HepG2 (cell line): ENCODE measurements around the gene LIPC.

Experiments
- ELF1 ChIP-seq: sonication (generic); formaldehyde crosslinking; IDR thresholded peaks from 2 replicates; pipeline ENCODE4 v1.4.0; 2020; ENCODE audit warnings: missing genetic modification reagents
- ZFX ChIP-seq: sonication (generic); formaldehyde crosslinking; IDR thresholded peaks from 2 replicates; pipeline ENCODE4 v1.4.0; 2020; ENCODE audit warnings: mild to moderate bottlenecking, low read depth, missing genetic modification reagents, moderate library complexity
- ZNF224 ChIP-seq: sonication (generic); formaldehyde crosslinking; IDR thresholded peaks from 2 replicates; pipeline ENCODE4 v1.5.0; 2020; ENCODE audit warnings: mild to moderate bottlenecking, missing genetic modification reagents
- TF ChIP-seq, protein P1 (sequence below): sonication (generic); formaldehyde crosslinking; IDR thresholded peaks from 2 replicates; pipeline ENCODE4 v1.4.0; 2020; ENCODE audit warnings: missing genetic modification reagents, borderline replicate concordance
- TF ChIP-seq, protein P2 (sequence below): sonication (generic); formaldehyde crosslinking; IDR thresholded peaks from 2 replicates; pipeline ENCODE4 v1.5.0; 2020; ENCODE audit warnings: mild to moderate bottlenecking, missing genetic modification reagents, moderate library complexity
- TF ChIP-seq, protein P3 (sequence below): sonication (generic); formaldehyde crosslinking; IDR thresholded peaks from 2 replicates; pipeline ENCODE4 v1.8.1; 2023; ENCODE audit warnings: missing genetic modification reagents, inconsistent platforms, borderline replicate concordance
- TF ChIP-seq, protein P4 (sequence below): sonication (generic); formaldehyde crosslinking; IDR thresholded peaks from 2 replicates; pipeline ENCODE4 v1.5.1; 2020; ENCODE audit warnings: mild to moderate bottlenecking, missing genetic modification reagents, moderate library complexity

DNA sequence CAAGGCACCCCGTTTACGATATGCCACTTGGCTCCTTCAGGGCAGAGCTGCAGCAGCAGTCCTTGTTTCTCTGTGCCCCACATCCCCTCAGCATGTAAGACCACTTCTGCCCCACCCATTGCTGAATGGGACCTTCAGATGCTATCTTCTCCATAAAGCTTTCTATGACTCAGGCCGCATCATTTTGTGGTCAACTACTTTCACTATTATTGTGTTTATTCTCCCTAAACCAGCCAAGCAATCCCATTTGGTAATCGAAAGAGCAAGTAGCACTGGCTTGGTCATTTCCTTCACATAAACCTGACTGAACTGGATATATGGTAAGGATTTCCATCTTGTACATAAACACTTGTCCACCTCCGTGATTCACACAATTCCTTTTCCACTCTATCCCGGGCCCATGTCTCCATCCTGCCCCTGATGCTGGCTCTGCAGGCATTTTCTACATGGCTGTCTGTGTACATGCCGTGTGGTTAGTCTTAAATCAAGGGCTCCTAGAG, 25.7 kb downstream of the LIPC start:
- TF ChIP-seq, protein P1, sequence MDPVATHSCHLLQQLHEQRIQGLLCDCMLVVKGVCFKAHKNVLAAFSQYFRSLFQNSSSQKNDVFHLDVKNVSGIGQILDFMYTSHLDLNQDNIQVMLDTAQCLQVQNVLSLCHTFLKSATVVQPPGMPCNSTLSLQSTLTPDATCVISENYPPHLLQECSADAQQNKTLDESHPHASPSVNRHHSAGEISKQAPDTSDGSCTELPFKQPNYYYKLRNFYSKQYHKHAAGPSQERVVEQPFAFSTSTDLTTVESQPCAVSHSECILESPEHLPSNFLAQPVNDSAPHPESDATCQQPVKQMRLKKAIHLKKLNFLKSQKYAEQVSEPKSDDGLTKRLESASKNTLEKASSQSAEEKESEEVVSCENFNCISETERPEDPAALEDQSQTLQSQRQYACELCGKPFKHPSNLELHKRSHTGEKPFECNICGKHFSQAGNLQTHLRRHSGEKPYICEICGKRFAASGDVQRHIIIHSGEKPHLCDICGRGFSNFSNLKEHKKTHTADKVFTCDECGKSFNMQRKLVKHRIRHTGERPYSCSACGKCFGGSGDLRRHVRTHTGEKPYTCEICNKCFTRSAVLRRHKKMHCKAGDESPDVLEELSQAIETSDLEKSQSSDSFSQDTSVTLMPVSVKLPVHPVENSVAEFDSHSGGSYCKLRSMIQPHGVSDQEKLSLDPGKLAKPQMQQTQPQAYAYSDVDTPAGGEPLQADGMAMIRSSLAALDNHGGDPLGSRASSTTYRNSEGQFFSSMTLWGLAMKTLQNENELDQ (CRISPR knock-in tag): no peak
- TF ChIP-seq, protein P2, sequence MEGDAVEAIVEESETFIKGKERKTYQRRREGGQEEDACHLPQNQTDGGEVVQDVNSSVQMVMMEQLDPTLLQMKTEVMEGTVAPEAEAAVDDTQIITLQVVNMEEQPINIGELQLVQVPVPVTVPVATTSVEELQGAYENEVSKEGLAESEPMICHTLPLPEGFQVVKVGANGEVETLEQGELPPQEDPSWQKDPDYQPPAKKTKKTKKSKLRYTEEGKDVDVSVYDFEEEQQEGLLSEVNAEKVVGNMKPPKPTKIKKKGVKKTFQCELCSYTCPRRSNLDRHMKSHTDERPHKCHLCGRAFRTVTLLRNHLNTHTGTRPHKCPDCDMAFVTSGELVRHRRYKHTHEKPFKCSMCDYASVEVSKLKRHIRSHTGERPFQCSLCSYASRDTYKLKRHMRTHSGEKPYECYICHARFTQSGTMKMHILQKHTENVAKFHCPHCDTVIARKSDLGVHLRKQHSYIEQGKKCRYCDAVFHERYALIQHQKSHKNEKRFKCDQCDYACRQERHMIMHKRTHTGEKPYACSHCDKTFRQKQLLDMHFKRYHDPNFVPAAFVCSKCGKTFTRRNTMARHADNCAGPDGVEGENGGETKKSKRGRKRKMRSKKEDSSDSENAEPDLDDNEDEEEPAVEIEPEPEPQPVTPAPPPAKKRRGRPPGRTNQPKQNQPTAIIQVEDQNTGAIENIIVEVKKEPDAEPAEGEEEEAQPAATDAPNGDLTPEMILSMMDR (CRISPR knock-in tag): no peak
- TF ChIP-seq ELF1 (CRISPR knock-in tag) (no peak), ZFX (CRISPR knock-in tag) (no peak), ZNF224 (no peak)
- TF ChIP-seq, protein P3, sequence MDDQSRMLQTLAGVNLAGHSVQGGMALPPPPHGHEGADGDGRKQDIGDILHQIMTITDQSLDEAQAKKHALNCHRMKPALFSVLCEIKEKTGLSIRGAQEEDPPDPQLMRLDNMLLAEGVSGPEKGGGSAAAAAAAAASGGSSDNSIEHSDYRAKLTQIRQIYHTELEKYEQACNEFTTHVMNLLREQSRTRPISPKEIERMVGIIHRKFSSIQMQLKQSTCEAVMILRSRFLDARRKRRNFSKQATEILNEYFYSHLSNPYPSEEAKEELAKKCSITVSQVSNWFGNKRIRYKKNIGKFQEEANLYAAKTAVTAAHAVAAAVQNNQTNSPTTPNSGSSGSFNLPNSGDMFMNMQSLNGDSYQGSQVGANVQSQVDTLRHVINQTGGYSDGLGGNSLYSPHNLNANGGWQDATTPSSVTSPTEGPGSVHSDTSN: no peak
- TF ChIP-seq, protein P4, sequence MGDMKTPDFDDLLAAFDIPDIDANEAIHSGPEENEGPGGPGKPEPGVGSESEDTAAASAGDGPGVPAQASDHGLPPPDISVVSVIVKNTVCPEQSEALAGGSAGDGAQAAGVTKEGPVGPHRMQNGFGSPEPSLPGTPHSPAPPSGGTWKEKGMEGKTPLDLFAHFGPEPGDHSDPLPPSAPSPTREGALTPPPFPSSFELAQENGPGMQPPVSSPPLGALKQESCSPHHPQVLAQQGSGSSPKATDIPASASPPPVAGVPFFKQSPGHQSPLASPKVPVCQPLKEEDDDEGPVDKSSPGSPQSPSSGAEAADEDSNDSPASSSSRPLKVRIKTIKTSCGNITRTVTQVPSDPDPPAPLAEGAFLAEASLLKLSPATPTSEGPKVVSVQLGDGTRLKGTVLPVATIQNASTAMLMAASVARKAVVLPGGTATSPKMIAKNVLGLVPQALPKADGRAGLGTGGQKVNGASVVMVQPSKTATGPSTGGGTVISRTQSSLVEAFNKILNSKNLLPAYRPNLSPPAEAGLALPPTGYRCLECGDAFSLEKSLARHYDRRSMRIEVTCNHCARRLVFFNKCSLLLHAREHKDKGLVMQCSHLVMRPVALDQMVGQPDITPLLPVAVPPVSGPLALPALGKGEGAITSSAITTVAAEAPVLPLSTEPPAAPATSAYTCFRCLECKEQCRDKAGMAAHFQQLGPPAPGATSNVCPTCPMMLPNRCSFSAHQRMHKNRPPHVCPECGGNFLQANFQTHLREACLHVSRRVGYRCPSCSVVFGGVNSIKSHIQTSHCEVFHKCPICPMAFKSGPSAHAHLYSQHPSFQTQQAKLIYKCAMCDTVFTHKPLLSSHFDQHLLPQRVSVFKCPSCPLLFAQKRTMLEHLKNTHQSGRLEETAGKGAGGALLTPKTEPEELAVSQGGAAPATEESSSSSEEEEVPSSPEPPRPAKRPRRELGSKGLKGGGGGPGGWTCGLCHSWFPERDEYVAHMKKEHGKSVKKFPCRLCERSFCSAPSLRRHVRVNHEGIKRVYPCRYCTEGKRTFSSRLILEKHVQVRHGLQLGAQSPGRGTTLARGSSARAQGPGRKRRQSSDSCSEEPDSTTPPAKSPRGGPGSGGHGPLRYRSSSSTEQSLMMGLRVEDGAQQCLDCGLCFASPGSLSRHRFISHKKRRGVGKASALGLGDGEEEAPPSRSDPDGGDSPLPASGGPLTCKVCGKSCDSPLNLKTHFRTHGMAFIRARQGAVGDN (CRISPR knock-in tag): no peak
